ENCODE results near the gene TJP3. TPM values are rescaled to one million over a fixed set of nuclear protein-coding genes. Genes with fewer than 3 reads are reported as not detected.

TJP3 gene
- total RNA-seq, 1 experiment from 2014 or later, result not detected

- H3K4me3 ChIP-seq (ENCODE audit: low read depth, low read length, poor library complexity, severe bottlenecking), result peak overlapping the region; percentile 66
- peaks cover 15% of the 10 kb centered on the region for H3K9me3 ChIP-seq (ENCODE audit: low read depth, low read length, poor library complexity, severe bottlenecking)
- H3K27ac ChIP-seq (ENCODE audit: low read depth, low read length, poor library complexity, severe bottlenecking), result peak overlapping the region; percentile 47
- CTCF ChIA-PET, result no interaction called here
- no TSS peak for BruUV-seq (replicated peaks)
- TF ChIP-seq EZH2 (IDR thresholded peaks at IDR 0.05; ENCODE audit: borderline replicate concordance, low read depth, low read length, poor library complexity, severe bottlenecking) (no peak), CTCF (conservative IDR thresholded peaks at IDR 0.05; ENCODE audit: low read depth, low read length) (no peak)
- intact Hi-C loops (cut with micrococcal nuclease; ENCODE audit: unreplicated experiment), result no loop called here
- POLR2A ChIA-PET (ENCODE audit: low non-redundant PET), result no interaction called here
- H3K36me3 ChIP-seq (ENCODE audit: insufficient read depth, low read length, poor library complexity, severe bottlenecking), result no peaks in the 10 kb centered on the region
- no peaks in the 10 kb centered on the region for H3K27me3 ChIP-seq (replicated peaks; ENCODE audit: insufficient read depth, low read depth, low read length, poor library complexity)
- no peak for DNase-seq (ENCODE audit: low spot score)
- H3K4me1 ChIP-seq (ENCODE audit: insufficient read depth, low read length, poor library complexity, severe bottlenecking), result no peaks in the 10 kb centered on the region
Measured at GRCh38 chr19:3785451-3785937, 77.3 kb downstream of the TJP3 start.

- intact Hi-C loops (cut with micrococcal nuclease; ENCODE audit: unreplicated experiment), result no loop called here
- H3K9me3 ChIP-seq (ENCODE audit: low read depth, low read length, poor library complexity, severe bottlenecking), result peaks cover 13% of the 10 kb centered on the region
- no TSS peak for BruUV-seq (replicated peaks)
- H3K27ac ChIP-seq (ENCODE audit: low read depth, low read length, poor library complexity, severe bottlenecking), result peak within 1 kb of the TSS; percentile 47
- H3K4me1 ChIP-seq (ENCODE audit: insufficient read depth, low read length, poor library complexity, severe bottlenecking), result no peaks in the 10 kb centered on the region
- POLR2A ChIA-PET (ENCODE audit: low non-redundant PET), result no interaction called here
- no peaks in the 10 kb centered on the region for H3K36me3 ChIP-seq (ENCODE audit: insufficient read depth, low read length, poor library complexity, severe bottlenecking)
- no peaks in the 10 kb centered on the region for H3K27me3 ChIP-seq (replicated peaks; ENCODE audit: insufficient read depth, low read depth, low read length, poor library complexity)
- no peak for TF ChIP-seq CTCF (conservative IDR thresholded peaks at IDR 0.05; ENCODE audit: low read depth, low read length)
- TF ChIP-seq EZH2 (IDR thresholded peaks at IDR 0.05; ENCODE audit: borderline replicate concordance, low read depth, low read length, poor library complexity, severe bottlenecking), result no peak
- H3K4me3 ChIP-seq (ENCODE audit: low read depth, low read length, poor library complexity, severe bottlenecking), result peak within 1 kb of the TSS; percentile 66
- DNase-seq (ENCODE audit: low spot score), result no peak
- CTCF ChIA-PET, result no interaction called here
Measured at GRCh38 chr19:3785938-3786824, 78.0 kb downstream of the TJP3 start, which contains the start of gene MATK. Gene MATK, minus strand, starts transcription at chr19:3786381. Its CDS starts 1,246 bp downstream, at chr19:3785135.

GRCh38 chr19:3788996-3789778, 81.0 kb downstream of the TJP3 start:
- ChIA-PET CTCF (interaction anchor here (0.5 kb wide), 1 partner anchor 41 kb away, joined by 7 read pairs; no protein-coding TSS in a partner anchor), POLR2A (ENCODE audit: low non-redundant PET) (interaction anchor here (0.6 kb wide), 1 partner anchor 352 kb away, joined by 8 read pairs; no protein-coding TSS in a partner anchor)
- H3K36me3 ChIP-seq (ENCODE audit: insufficient read depth, low read length, poor library complexity, severe bottlenecking), result no peaks in the 10 kb centered on the region
- BruUV-seq (replicated peaks), result no TSS peak
- no peak overlapping the region for H3K27ac ChIP-seq (ENCODE audit: low read depth, low read length, poor library complexity, severe bottlenecking)
- no peaks in the 10 kb centered on the region for H3K4me1 ChIP-seq (ENCODE audit: insufficient read depth, low read length, poor library complexity, severe bottlenecking)
- no peak for TF ChIP-seq EZH2 (IDR thresholded peaks at IDR 0.05; ENCODE audit: borderline replicate concordance, low read depth, low read length, poor library complexity, severe bottlenecking)
- TF ChIP-seq CTCF (conservative IDR thresholded peaks at IDR 0.05; ENCODE audit: low read depth, low read length), result no peak
- no peaks in the 10 kb centered on the region for H3K9me3 ChIP-seq (ENCODE audit: low read depth, low read length, poor library complexity, severe bottlenecking)
- no peak for DNase-seq (ENCODE audit: low spot score)
- intact Hi-C loops (cut with micrococcal nuclease; ENCODE audit: unreplicated experiment), result no loop called here
- H3K27me3 ChIP-seq (replicated peaks; ENCODE audit: insufficient read depth, low read depth, low read length, poor library complexity), result no peaks in the 10 kb centered on the region
- H3K4me3 ChIP-seq (ENCODE audit: low read depth, low read length, poor library complexity, severe bottlenecking), result no peak overlapping the region
